Spleen (tissue), 11 donors: ENCODE results near the gene DBNDD1. TPM values are rescaled to one million over a fixed set of nuclear protein-coding genes. Genes with fewer than 3 reads are reported as not detected.

Experiments
- DNase-seq: peaks from one replicate; pipeline ENCODE4 v3.0.0-alpha.2; 2020
- H3K27ac ChIP-seq, 8 donors: fragments of 200-600 bp; sonication (generic) in 7 of 8; 1 replicate in 4 of 8; 2 replicates in 4 of 8; pipeline versions ENCODE4 v1.5.0 to v1.8.0; 2016 to 2021; ENCODE audit warnings: inconsistent platforms in 4 of 8, mild to moderate bottlenecking in 4 of 8, moderate library complexity in 1 of 8
- H3K27me3 ChIP-seq, 7 donors: fragments of 200-600 bp; sonication (generic) in 6 of 7; replicated peaks in 1 of 7; 1 replicate in 4 of 7; 2 replicates in 3 of 7; pipeline versions ENCODE4 v1.5.0 to v1.8.0; 2016 to 2021; ENCODE audit warnings: inconsistent platforms in 3 of 7, mild to moderate bottlenecking in 1 of 7
- H3K36me3 ChIP-seq, 6 donors: fragments of 200-600 bp; sonication (generic) in 5 of 6; 1 replicate in 4 of 6; 2 replicates in 2 of 6; pipeline versions ENCODE4 v1.5.0 to v1.8.0; 2016 to 2021; ENCODE audit warnings: inconsistent platforms in 2 of 6
- H3K4me1 ChIP-seq, 6 donors: fragments of 200-600 bp; sonication (generic) in 5 of 6; 1 replicate in 3 of 6; 2 replicates in 3 of 6; pipeline versions ENCODE4 v1.5.0 to v1.8.0; 2016 to 2021; ENCODE audit warnings: inconsistent platforms in 3 of 6
- H3K4me3 ChIP-seq, 8 donors: fragments of 200-600 bp; sonication (generic) in 7 of 8; 1 replicate in 4 of 8; 2 replicates in 4 of 8; pipeline versions ENCODE4 v1.5.0 to v1.8.0; 2016 to 2021; ENCODE audit warnings: inconsistent platforms in 4 of 8, mild to moderate bottlenecking in 4 of 8, moderate library complexity in 2 of 8
- H3K9me3 ChIP-seq, 8 donors: fragments of 200-600 bp; sonication (generic) in 7 of 8; 1 replicate in 4 of 8; 2 replicates in 4 of 8; pipeline versions ENCODE4 v1.5.0 to v1.8.0; 2016 to 2021; ENCODE audit warnings: inconsistent platforms in 4 of 8
- POLR2A ChIP-seq, 3 donors: fragments of 450-650 bp; IDR thresholded peaks; one replicate each; pipeline ENCODE4 v1.5.1; 2017; ENCODE audit warnings: antibody characterized with exemption in 3 of 3, mild to moderate bottlenecking in 1 of 3
- POLR2AphosphoS5 ChIP-seq, 3 donors: sonication (generic); formaldehyde crosslinking; IDR thresholded peaks; one replicate each; pipeline ENCODE4 v1.5.1; 2017; ENCODE audit warnings: antibody characterized with exemption in 3 of 3
- WGBS, 5 donors: extraction: QIAGEN DNeasy Blood & Tissue Kit in 3 of 5; methylation state at CpG; one replicate each; pipeline versions ENCODE4 v1.1.5 to v1.1.7; 2013 to 2018; 5-methylcytosine and 5-hydroxymethylcytosine counted together
- intact Hi-C: fragments of 100-400 bp; cut with DNase I; formaldehyde crosslinking; loops from one replicate; pipeline ENCODE4 v1.15.0; 2023; ENCODE audit warnings: low total_unique reads
- polyA plus RNA-seq, 3 donors: library from polyadenylated mRNA; stranded (reverse); fragments of 200-250 nt; gene quantifications; one replicate each; pipeline ENCODE4 v1.2.1, GENCODE V29; 2013
- total RNA-seq, 7 donors: library from RNA; depleted of rRNA in 3 of 7; stranded (reverse); fragments of >200 nt in 3 of 7; fragmentation: NEBNext Ultra II Directional in 4 of 7; extraction: Animal tissue kit (Norgen Biotek cat#: 25700) in 4 of 7; gene quantifications; one replicate each; pipeline versions ENCODE4 v1.1.0 to v1.2.1, GENCODE V29; 2016 to 2021
- TF ChIP-seq, protein P1 (sequence below), 11 experiments: fragments of 200-600 bp in 7 of 11; fragments of 450-650 bp in 4 of 11; sonication (generic) in 4 of 11; IDR thresholded peaks in 8 of 11; conservative IDR thresholded peaks in 3 of 11; 1 replicate in 7 of 11; 2 replicates in 4 of 11; pipeline versions ENCODE4 v1.4.0 to v1.8.0; 2016 to 2021; ENCODE audit warnings: antibody characterized with exemption in 11 of 11, inconsistent platforms in 4 of 11, mild to moderate bottlenecking in 1 of 11
- donor health status: healthy with polysubstance abuse.
- donor health status: DM: no; HTN: no; CAD: no; lungs with moderate emphysema.
- donor health status: DM: no; HTN: no; CAD: no.
- donor health status: Bipolar disorder and iron deficiency.
- donor health status: healthy.
- donor health status: DM: no; HTN: no; CAD: no.
- donor health status: DM: yes; HTN: yes; CAD: no.

DBNDD1 gene
- total and polyA plus RNA-seq, 10 donors, result 0.66 to 3.7 (median 1.7) TPM

DNA sequence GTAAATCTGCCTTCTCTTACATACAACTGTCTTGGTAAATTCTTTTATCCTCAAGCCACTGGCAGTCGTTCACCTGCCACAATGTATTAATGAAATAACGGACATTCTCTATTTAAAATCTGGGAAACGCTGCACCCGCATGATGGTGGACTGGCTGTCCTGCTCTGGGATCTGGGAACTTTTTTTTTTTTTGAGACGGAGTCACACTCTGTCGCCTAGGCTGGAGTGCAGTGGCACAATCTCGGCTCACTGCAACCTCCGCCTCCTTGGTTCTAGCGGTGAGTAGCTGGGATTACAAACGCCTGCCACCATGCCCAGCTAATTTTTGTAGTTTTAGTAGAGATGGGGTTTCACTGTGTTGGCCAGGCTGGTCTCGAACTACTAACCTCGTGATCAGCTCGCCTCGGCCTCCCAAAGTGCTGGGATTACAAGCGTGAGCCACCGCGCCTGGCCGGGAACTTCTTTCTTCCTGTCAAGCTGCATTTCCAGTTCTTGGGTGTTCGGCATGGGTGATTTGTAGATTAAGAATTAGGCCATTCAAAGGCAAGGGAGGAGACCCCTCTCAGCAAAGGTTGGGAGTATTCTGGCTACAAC is 29.6 kb upstream of the DBNDD1 start:
- TF ChIP-seq, protein P1, sequence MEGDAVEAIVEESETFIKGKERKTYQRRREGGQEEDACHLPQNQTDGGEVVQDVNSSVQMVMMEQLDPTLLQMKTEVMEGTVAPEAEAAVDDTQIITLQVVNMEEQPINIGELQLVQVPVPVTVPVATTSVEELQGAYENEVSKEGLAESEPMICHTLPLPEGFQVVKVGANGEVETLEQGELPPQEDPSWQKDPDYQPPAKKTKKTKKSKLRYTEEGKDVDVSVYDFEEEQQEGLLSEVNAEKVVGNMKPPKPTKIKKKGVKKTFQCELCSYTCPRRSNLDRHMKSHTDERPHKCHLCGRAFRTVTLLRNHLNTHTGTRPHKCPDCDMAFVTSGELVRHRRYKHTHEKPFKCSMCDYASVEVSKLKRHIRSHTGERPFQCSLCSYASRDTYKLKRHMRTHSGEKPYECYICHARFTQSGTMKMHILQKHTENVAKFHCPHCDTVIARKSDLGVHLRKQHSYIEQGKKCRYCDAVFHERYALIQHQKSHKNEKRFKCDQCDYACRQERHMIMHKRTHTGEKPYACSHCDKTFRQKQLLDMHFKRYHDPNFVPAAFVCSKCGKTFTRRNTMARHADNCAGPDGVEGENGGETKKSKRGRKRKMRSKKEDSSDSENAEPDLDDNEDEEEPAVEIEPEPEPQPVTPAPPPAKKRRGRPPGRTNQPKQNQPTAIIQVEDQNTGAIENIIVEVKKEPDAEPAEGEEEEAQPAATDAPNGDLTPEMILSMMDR (IDR thresholded peaks at IDR 0.05 in 8 of 11, conservative IDR thresholded peaks at IDR 0.05 in 3 of 11), result no peak
- TF ChIP-seq POLR2AphosphoS5 (IDR thresholded peaks at IDR 0.05) (no peak), POLR2A (IDR thresholded peaks at IDR 0.05) (no peak)
- 89 to 92% (median 90%) methylated on average over 19 of the region's 19 CpGs for WGBS, 5 donors
- Histone ChIP-seq H3K27me3 (peaks cover 4 to 42% (median 17%) of the 10 kb centered on the region in 7 donors), H3K4me3 (no peak overlapping the region), H3K4me1 (peaks cover 8 to 15% (median 11%) of the 10 kb centered on the region in 6 donors), H3K9me3 (peaks cover 0 to 10% (median 7%) of the 10 kb centered on the region in 8 donors), H3K36me3 (peaks cover 0 to 5% (median 0%) of the 10 kb centered on the region in 6 donors), H3K27ac (no peak overlapping the region)
- DNase-seq, result no peak
- intact Hi-C loops, result no loop called here

DNA sequence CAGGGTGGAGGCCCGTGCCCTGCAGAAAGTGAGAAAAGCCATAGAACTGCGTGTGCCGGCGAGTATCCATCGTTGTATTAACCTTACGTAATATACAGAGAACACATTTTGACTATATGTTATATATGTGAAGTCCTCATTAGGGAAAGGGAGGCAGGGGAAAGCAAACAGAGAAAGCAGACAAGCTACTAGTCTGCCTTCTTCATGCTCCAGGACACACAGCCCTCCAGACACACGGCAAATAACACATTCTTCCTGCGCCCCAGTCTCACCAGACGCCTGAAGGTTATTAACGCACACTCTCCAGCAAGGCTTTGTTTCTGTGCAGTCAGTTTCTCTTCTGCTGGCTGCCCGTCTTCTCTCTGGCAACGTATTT is 29.1 kb upstream of the DBNDD1 start:
- no peak for DNase-seq
- WGBS, 5 donors, result 67 to 76% (median 70%) methylated on average over 12 of the region's 12 CpGs
- TF ChIP-seq POLR2A (IDR thresholded peaks at IDR 0.05), result no peak
- TF ChIP-seq, protein P1 (IDR thresholded peaks at IDR 0.05 in 8 of 11, conservative IDR thresholded peaks at IDR 0.05 in 3 of 11), result no peak
- no peak for TF ChIP-seq POLR2AphosphoS5 (IDR thresholded peaks at IDR 0.05)

GRCh38 chr16:90047714-90048346 is 28.6 kb upstream of the DBNDD1 start:
- TF ChIP-seq, protein P1 (IDR thresholded peaks at IDR 0.05 in 8 of 11, conservative IDR thresholded peaks at IDR 0.05 in 3 of 11), result no peak
- no peak for TF ChIP-seq POLR2AphosphoS5 (IDR thresholded peaks at IDR 0.05)
- no peak for TF ChIP-seq POLR2A (IDR thresholded peaks at IDR 0.05)
- H3K27ac ChIP-seq, result peak overlapping the region in 1 of 8 donors; percentile 17
- peak overlapping the region in 5 of 8 donors; percentile 22 to 61 (median 32) for H3K4me3 ChIP-seq
- no peak for DNase-seq
- H3K9me3 ChIP-seq, result no peaks in the 10 kb centered on the region
- H3K36me3 ChIP-seq, result peaks cover 0 to 15% (median 4%) of the 10 kb centered on the region in 6 donors
- 36 to 61% (median 44%) methylated on average over 17 to 29 of the region's 59 CpGs for WGBS, 5 donors
- peaks cover 4 to 42% (median 17%) of the 10 kb centered on the region in 7 donors for H3K27me3 ChIP-seq
- peaks cover 8 to 15% (median 11%) of the 10 kb centered on the region in 6 donors for H3K4me1 ChIP-seq
- intact Hi-C loops, result no loop called here

More for the DNA sequence above, 29.1 kb upstream of the DBNDD1 start:
- Histone ChIP-seq H3K4me3 (no peak overlapping the region), H3K36me3 (peaks cover 0 to 10% (median 2%) of the 10 kb centered on the region in 6 donors), H3K27me3 (peaks cover 4 to 42% (median 17%) of the 10 kb centered on the region in 7 donors), H3K4me1 (peaks cover 8 to 15% (median 11%) of the 10 kb centered on the region in 6 donors), H3K27ac (no peak overlapping the region), H3K9me3 (peaks cover 0 to 5% (median 2%) of the 10 kb centered on the region in 8 donors)
- intact Hi-C loops, result no loop called here
